ENCODE measurements around the gene CFAP46.

Gene CFAP46

GRCh38 chr10:132881186-132881920 lies 61.0 kb downstream of the CFAP46 start:
- DNase-seq (ENCODE audit: low read depth, low spot score): no peak

DNA sequence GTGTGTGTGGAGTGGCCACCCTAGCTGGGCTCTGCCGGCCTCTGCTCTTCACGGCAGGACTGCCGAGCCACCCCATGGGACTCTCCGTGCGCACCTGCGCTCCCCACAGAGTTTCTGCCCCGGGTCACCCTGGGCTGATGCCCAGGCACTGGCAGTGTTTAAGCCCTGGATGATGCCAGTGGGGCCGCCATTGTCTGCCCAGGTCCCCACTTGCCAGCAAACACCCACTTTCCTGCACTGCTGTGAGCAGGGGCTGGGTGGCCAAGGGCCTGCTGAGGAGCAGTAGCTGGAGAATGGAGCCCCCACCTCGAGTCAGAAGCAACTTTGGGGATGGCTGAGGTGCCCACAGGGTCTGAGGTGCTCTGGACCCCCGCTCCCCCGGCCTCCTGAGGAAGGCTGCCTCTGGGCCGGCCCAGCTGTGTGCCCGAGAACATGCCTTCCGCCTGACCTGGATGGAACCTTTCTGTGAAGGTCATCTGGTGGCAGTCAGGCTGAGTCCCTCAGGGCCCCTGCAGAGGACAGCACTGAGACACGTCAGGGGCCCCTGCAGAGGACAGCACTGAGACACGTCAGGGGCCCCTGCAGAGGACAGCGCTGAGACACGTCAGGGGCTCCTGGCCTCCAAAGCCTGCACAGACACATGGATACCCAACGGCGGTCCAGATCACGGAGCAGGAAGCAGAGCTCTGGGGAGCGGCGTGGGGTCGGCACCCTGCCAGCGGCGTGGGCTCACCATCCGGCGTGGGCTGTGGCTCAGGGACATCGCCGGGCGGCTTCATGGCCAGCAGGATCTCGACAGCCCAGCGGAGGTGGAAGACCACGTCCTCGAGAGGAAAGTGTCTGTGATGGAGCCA lies 62.0 kb downstream of the CFAP46 start:
- DNase-seq (ENCODE audit: low read depth, low spot score): no peak

DNA sequence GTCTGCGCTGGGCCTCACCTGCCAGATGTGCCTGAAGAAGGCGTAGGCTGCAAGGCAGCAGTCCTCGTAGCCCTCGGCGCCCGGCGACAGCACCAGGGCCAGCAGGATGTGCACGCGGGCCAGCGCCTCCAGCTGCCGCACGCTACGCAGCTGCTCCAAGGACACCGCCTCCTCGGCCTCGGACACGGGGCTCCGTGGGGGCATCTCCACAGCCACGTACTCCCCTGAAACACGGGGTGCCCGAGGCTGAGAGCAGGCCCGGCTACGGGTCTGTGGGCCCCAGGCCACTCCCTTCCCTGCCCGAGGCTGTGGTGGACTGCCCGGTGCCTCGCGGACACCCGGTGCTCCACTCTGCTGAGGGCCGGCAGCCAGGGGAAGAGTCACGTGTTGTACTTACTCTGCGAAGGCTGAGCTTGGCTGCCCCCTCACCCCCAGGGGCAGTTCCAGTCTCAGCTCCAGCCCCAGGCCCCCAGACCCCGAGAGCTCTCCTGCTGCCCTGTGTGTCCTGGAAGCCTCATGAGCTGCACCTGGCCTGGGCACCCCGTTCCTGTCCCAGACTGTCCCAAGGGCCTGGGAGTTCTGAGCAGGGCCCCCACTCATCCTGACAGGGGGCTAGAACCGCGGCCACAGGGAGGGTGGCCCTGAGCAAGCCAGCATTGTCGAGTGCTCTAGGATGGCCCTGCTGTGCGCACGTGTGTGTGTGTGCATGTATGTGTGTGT lies 62.8 kb downstream of the CFAP46 start:
- no peak for DNase-seq (ENCODE audit: low read depth, low spot score)

DNA sequence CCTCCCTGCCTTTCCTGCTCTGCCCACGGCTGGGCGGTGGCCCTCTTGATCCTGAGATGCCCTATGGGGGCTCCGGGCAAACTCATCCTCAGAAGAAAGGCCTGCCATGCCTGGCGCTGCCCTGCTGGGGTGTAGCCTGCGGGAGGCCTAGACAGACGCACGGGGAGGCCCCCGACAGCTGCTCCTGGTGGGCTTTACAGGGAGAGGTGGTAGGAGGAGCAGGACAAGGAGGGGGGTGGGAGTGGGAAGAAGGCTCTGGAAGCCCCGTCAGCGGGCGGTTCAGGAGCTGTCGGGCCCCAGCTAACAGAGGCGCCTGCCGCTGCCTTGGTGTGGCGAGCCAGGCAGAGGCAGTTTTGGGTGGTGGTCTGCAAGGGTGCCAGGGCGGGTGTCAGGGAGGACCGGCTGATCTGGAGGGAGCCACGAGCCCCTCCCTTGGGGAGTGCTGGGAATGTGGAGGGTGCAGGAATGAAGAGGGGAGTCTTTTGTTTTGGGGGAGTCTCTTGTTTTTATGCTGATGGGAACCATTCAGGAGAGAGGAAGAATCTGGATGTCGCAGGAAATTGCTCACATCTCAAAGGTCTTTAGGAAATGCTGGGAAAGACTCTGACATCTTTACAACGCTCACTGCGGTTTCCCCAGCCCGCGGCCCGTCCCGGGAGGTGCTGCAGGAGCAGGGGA lies 63.5 kb downstream of the CFAP46 start:
- DNase-seq (ENCODE audit: low read depth, low spot score): no peak

DNA sequence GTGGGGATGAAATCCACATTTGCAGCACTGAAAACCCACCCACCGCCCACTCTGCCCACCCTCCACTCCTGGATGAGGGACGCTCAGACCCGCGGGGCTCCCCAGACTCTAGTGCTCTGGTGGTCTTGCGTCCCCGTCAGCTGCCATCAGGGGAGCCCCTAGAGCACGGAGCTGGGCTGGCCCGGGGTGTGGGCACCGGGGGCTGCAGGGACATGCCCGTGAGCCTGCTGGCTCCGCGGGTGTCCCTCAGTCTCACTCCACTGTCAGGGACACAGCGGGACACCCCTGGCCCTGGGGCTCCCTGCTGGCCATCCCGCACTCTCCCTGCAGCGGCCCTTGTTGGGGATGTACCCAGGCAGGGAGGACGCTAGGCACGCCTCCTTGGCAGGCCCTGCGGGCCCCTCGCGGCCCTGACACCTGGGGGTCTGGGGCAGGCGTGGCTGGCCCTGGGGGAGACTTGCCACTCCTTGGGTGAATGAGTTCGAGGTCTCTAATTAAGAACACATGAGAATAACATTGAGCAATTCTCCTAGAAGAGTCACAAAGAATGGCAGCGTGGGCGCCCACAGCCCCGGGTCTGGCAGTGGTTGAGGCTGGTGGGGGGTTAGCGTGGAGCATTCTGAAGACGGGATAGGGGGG lies 64.2 kb downstream of the CFAP46 start:
- DNase-seq (ENCODE audit: low read depth, low spot score): no peak

DNA sequence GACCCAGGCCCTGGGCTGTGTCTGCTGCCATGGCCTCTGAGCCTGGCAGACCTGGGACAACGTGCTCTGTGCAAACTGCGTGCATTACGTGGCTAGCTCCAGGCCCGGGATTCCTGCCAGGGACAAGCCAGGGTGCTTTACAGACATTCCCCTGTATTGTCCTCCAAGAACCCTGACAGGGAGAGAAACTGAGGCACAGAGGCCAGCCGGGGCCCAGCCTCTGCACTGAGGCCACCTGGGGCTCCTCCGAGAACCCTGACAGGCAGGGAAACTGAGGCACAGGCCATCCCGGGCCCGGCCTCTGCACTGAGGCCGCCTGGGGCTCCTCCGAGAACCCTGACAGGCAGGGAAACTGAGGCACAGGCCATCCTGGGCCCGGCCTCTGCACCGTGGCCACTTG lies 64.9 kb downstream of the CFAP46 start:
- no peak for DNase-seq (ENCODE audit: low read depth, low spot score)

DNA sequence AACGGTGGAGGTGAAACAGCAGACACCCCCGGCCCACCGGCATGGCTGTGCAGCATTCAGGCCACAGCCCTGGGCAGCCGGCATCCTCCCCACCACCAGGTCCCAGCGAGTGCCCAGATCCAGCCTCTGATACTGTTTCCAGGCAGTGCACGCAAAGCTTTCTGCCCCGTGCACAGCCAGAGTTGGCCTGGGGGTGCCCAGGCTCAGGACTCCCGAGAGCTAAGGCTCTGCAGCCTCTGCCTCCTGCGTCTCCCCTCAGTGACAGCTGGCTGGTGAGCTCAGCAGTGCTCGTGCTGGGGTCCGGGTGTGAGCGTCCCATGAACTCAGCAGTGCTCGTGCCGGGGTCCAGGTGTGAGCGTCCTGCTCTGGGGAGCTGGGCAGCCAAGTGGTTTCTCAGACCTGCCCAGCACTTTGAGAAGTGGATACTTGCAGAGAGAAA lies 65.4 kb downstream of the CFAP46 start:
- no peak for DNase-seq (ENCODE audit: low read depth, low spot score)

- DNase-seq (ENCODE audit: low read depth, low spot score): no peak
Measured at GRCh38 chr10:132876131-132876860, 66.1 kb downstream of the CFAP46 start.

DNA sequence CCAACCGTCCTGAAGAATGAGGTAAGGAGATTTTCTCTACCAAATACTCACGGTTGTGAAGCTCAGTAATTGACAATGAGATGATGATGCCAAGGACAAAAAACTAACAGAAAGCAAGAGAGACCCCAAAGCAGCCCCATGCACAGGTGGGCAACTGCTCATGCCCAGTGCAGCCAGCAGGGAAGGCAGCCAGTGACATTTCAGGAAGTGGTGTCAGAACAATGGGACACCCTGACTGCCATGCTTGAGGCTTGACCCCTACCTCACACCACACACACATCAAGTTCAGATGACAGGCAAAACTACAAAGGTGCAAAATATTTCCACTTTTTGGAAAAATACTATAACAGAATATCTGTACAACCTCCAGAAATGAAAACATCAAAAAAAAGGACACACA lies 66.9 kb downstream of the CFAP46 start:
- no peak for DNase-seq (ENCODE audit: low read depth, low spot score)

DNA sequence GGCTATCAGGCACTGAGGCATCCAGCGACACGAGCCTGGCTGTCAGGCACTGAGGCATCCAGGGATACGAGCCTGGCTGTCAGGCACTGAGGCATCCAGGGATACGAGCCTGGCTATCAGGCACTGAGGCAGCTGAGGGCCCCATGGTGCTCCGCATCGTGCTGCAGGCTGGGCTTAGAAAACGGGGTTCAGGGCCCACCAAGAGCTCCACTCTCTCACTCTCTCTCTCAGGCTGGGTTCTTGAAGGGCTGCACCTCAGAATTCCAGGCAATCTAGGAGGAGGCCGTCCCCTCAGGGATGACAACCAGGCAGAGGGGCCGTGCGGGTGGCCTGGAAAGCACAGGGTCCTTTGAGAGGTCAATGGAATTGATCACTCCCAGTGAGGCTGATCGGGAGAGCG lies 69.0 kb downstream of the CFAP46 start:
- DNase-seq (ENCODE audit: low read depth, low spot score): no peak

GRCh38 chr10:132872658-132873057 lies 69.7 kb downstream of the CFAP46 start:
- no peak for DNase-seq (ENCODE audit: low read depth, low spot score)

GRCh38 chr10:132870426-132870825 lies 71.9 kb downstream of the CFAP46 start:
- no peak for DNase-seq (ENCODE audit: low read depth, low spot score)

DNA sequence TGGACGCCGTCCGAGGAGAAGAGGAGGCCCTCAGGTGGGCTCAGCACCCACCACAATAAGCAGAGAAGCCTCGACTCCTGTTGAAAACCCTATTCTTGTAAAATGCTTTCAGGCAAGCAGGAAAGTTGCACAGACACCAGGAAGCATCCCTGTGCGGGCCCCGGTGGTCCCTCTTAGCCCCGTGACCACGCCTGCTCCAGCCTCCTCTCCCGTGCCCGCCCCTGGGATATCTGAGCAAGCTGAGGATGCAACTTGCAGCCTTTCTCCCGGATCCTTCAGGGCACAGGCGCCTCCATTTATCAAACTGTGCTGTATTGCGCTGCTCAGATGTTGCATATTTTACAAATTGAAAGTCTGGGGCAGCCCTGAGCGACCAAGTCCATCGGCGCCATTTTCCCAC lies 72.7 kb downstream of the CFAP46 start:
- DNase-seq (ENCODE audit: low read depth, low spot score): no peak

DNA sequence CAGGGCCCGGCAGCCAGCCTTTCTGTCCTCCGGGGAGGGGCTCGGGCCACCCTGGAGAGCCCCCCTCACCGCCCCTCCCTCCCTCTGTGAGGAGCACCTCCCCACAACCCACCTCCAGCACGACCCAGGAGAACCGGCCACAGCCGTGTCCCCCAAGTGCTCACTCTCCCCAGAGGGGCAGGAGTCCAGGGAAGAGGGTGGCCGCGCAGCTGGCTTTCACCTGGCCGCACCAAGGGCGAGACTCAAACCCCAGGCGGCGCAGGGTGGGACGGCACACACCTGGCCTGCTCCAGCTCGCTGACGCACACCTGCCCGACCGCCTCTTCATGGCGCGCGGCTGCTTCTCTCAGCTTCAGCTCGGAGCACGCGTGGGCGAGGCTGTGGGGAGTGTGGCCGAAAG lies 73.4 kb downstream of the CFAP46 start:
- DNase-seq (ENCODE audit: low read depth, low spot score): no peak

- no peak for DNase-seq (ENCODE audit: low read depth, low spot score)
Measured at GRCh38 chr10:132867801-132868644, 74.3 kb downstream of the CFAP46 start.

DNA sequence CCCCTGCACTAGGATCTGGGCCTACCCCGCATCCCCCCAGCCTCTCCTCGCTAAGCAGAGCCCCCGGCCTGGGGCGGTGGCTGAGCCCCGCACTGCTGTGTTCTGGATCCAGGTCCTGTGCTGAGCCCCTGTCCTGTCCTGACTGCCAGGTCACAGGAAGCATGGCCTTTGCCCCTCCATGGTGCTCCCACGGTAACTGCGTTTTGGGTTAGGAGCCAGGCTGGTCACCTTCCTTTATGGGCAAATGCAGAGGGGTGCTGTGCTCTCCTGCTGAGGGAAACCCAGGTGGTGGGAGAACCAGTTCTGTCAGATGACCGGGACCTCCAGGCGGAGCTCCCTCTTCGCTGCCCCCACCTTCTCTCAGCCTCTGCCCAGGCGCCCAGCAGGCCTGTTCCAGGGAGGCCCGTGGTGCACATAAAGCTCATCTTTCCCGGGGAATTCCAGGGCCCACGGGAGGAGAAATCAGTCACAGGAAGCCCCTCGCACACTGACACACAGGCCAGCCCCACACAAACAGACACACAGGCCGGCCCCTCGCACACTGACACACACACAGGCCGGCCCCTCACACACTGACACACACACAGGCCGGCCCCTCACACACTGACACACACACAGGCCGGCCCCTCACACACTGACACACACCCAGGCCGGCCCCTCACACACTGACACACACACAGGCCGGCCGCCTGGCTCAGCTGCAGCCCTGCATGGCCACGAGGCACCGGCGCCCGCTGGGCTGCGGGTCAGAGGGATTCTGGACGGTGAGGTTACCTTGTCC lies 75.6 kb downstream of the CFAP46 start:
- no peak for DNase-seq (ENCODE audit: low read depth, low spot score)

DNA sequence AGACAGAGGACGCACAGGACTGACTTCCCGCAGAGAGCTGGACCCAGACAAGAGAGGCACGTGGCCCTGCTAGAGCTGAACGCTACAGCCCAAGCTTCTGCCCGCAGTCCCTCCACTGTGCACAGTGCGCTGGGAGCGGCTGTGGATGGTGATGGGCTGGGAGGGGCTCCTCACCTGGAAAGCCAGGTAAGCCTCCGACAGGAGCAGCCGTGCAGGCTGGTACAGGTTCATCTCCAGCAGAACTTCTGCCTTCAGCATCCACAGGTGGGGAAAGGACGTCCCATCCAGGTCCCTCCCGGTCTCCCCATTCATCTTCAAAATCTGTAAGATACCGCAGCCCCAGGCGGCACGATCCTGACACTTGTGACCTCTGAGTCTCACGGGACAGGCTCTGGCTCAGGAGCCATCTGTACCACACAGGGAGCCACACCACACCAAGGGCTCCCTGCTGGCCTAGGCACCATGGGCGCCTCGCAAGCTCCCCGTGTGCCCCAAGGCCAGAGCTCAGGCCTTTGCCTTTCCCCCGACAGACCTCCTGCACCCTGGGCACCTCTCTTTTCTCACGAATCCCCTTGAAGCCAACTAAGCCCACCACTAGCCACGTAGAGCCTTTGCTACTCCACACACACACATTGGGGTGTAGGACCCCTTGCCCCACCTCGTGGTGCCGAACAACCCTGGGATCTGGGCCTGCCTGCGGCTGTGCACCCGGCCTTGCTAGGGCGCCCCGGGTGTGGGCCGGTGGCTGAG lies 76.3 kb downstream of the CFAP46 start:
- DNase-seq (ENCODE audit: low read depth, low spot score): no peak

GRCh38 chr10:132865171-132865631 lies 77.2 kb downstream of the CFAP46 start:
- no peak for DNase-seq (ENCODE audit: low read depth, low spot score)
